H1 (cell line): ENCODE results near the gene COX5A. TPM values are rescaled to one million over a fixed set of nuclear protein-coding genes. Genes with fewer than 3 reads are reported as not detected.

Experiments used
- CTCF ChIA-PET: fragments of 300-600 bp; sonication (Branson Sonifier 250); formaldehyde crosslinking; loops from one replicate; lab custom pipeline; 2021; ENCODE audit not compliant: partially characterized antibody; lab: Charles Lee
- POLR2A ChIA-PET: fragments of 300-600 bp; sonication (Branson Sonifier 250); formaldehyde crosslinking; loops from one replicate; lab custom pipeline; 2021; ENCODE audit warnings: inconsistent platforms; ENCODE audit not compliant: partially characterized antibody; lab: Charles Lee
- DNase-seq, 2 experiments: peaks; one replicate each; pipeline versions ENCODE4 v3.0.0 to v3.0.0-alpha.2; 2010 to 2022; ENCODE audit warnings: low spot score in 2 of 2, low read depth in 1 of 2, mixed read lengths in 1 of 2
- FAIRE-seq: peaks from 2 replicates; lab custom pipeline; 2011; peaks lifted over from hg19 to GRCh38; lab: Jason Lieb, UNC
- H2AFZ ChIP-seq: 2 replicates; pipeline ENCODE4 v1.8.1; 2012; ENCODE audit warnings: low read length, inconsistent platforms
- H2AK5ac ChIP-seq: 2 replicates; pipeline ENCODE4 v1.6.1; 2013; ENCODE audit warnings: low read depth, low read length
- H2BK120ac ChIP-seq: replicated peaks from 2 replicates; pipeline ENCODE3; 2013; ENCODE audit warnings: low read depth, low read length, inconsistent platforms
- H2BK12ac ChIP-seq: 2 replicates; pipeline ENCODE4 v1.6.1; 2013; ENCODE audit warnings: low read depth, low read length
- H2BK15ac ChIP-seq: 2 replicates; pipeline ENCODE4 v1.6.1; 2013; ENCODE audit warnings: low read length
- H2BK20ac ChIP-seq: 2 replicates; pipeline ENCODE4 v1.6.1; 2013; ENCODE audit warnings: low read length
- H2BK5ac ChIP-seq: 2 replicates; pipeline ENCODE4 v1.6.1; 2013; ENCODE audit warnings: low read depth, low read length
- H3K14ac ChIP-seq: 2 replicates; pipeline ENCODE4 v1.6.1; 2013; ENCODE audit warnings: inconsistent platforms; ENCODE audit not compliant: insufficient read length
- H3K18ac ChIP-seq: 2 replicates; pipeline ENCODE4 v1.6.1; 2013; ENCODE audit warnings: low read length; ENCODE audit errors: extremely low read depth
- H3K23ac ChIP-seq: 2 replicates; pipeline ENCODE4 v1.6.1; 2013; ENCODE audit warnings: inconsistent platforms; ENCODE audit not compliant: insufficient read length
- H3K23me2 ChIP-seq: 2 replicates; pipeline ENCODE4 v1.6.1; 2013; ENCODE audit warnings: low read depth, low read length
- H3K27ac ChIP-seq: 2 replicates; pipeline ENCODE4 v1.6.1; 2011; ENCODE audit warnings: low read depth, low read length, inconsistent platforms
- H3K27me3 ChIP-seq, 4 experiments: replicated peaks in 1 of 4; 1 replicate in 1 of 4; 2 replicates in 3 of 4; pipeline versions ENCODE4 v1.6.1 to v1.8.1; 2011 to 2013; ENCODE audit warnings: low read length in 3 of 4, mild to moderate bottlenecking in 3 of 4, inconsistent platforms in 2 of 4, mixed read lengths in 2 of 4, moderate library complexity in 1 of 4; ENCODE audit not compliant: control insufficient read depth in 3 of 4, insufficient read depth in 3 of 4; ENCODE audit errors: extremely low read depth in 1 of 4
- H3K36me3 ChIP-seq, 4 experiments: 2 replicates each; pipeline versions ENCODE4 v1.6.1 to v1.8.1; 2011 to 2013; ENCODE audit warnings: mild to moderate bottlenecking in 4 of 4, low read length in 3 of 4, moderate library complexity in 2 of 4, control low read depth in 1 of 4, inconsistent platforms in 1 of 4; ENCODE audit not compliant: insufficient read depth in 4 of 4, control insufficient read depth in 2 of 4
- H3K4ac ChIP-seq: replicated peaks from 2 replicates; pipeline ENCODE3; 2013; ENCODE audit warnings: low read length, low read depth, mixed read lengths, inconsistent platforms; ENCODE audit not compliant: insufficient read length
- H3K4me1 ChIP-seq, 4 experiments: replicated peaks in 1 of 4; 1 replicate in 1 of 4; 2 replicates in 3 of 4; pipeline versions ENCODE4 v1.6.1 to v1.8.1; 2011 to 2013; ENCODE audit warnings: low read length in 3 of 4, inconsistent platforms in 2 of 4, mixed read lengths in 1 of 4; ENCODE audit not compliant: insufficient read depth in 4 of 4, control insufficient read depth in 3 of 4
- H3K4me2 ChIP-seq, 2 experiments: 2 replicates each; pipeline versions ENCODE4 v1.6.1 to v1.8.1; 2011 to 2013; ENCODE audit warnings: low read depth in 2 of 2, low read length in 2 of 2, control low read depth in 1 of 2, inconsistent platforms in 1 of 2, mild to moderate bottlenecking in 1 of 2; ENCODE audit not compliant: insufficient read depth in 1 of 2
- H3K4me3 ChIP-seq, 4 experiments: fragments of 200-600, 300-600 bp in 1 of 4; sonication (generic), shearing (Covaris generic), sonication (Bioruptor Twin) in 1 of 4; 2 replicates each; pipeline versions ENCODE4 v1.5.1 to v1.8.1; 2011 to 2016; ENCODE audit warnings: low read length in 4 of 4, low read depth in 3 of 4, control low read depth in 2 of 4, inconsistent platforms in 2 of 4, mild to moderate bottlenecking in 2 of 4, mixed read lengths in 1 of 4, moderate library complexity in 1 of 4; ENCODE audit not compliant: insufficient read depth in 2 of 4; ENCODE audit errors: extremely low read depth in 1 of 4
- H3K56ac ChIP-seq: replicated peaks from 2 replicates; pipeline ENCODE3; 2013; ENCODE audit warnings: low read depth, mild to moderate bottlenecking, mixed read lengths, low read length, inconsistent platforms; ENCODE audit not compliant: insufficient read length
- H3K79me1 ChIP-seq: 2 replicates; pipeline ENCODE4 v1.6.1; 2013; ENCODE audit warnings: low read depth, low read length, control low read depth
- H3K79me2 ChIP-seq, 2 experiments: 2 replicates each; pipeline versions ENCODE4 v1.6.1 to v1.8.1; 2012 to 2013; ENCODE audit warnings: low read length in 2 of 2, mild to moderate bottlenecking in 2 of 2, inconsistent platforms in 1 of 2; ENCODE audit not compliant: insufficient read depth in 2 of 2, control insufficient read depth in 1 of 2
- H3K9ac ChIP-seq, 4 experiments: replicated peaks in 1 of 4; 1 replicate in 1 of 4; 2 replicates in 3 of 4; pipeline versions ENCODE4 v1.6.1 to v1.8.1; 2011 to 2013; ENCODE audit warnings: low read depth in 3 of 4, low read length in 3 of 4, control low read depth in 2 of 4, mild to moderate bottlenecking in 2 of 4, moderate library complexity in 2 of 4, inconsistent platforms in 1 of 4; ENCODE audit errors: extremely low read depth in 1 of 4
- H3K9me3 ChIP-seq, 2 experiments: 2 replicates each; pipeline versions ENCODE4 v1.6.1 to v1.8.1; 2012 to 2013; ENCODE audit warnings: mild to moderate bottlenecking in 2 of 2, moderate library complexity in 2 of 2, control low read depth in 1 of 2, inconsistent platforms in 1 of 2, low read depth in 1 of 2, low read length in 1 of 2, mixed read lengths in 1 of 2; ENCODE audit not compliant: insufficient read depth in 2 of 2
- H4K20me1 ChIP-seq, 2 experiments: replicated peaks in 1 of 2; 2 replicates each; pipeline versions ENCODE3 to v1.8.1; 2011 to 2013; ENCODE audit warnings: inconsistent platforms in 2 of 2, low read length in 2 of 2, mild to moderate bottlenecking in 1 of 2; ENCODE audit not compliant: insufficient read depth in 2 of 2, control insufficient read depth in 1 of 2
- H4K5ac ChIP-seq: 2 replicates; pipeline ENCODE4 v1.6.1; 2013; ENCODE audit warnings: low read length, low read depth, mixed read lengths, inconsistent platforms; ENCODE audit not compliant: insufficient read length
- H4K8ac ChIP-seq: 2 replicates; pipeline ENCODE4 v1.8.0; 2013; ENCODE audit warnings: mild to moderate bottlenecking, moderate library complexity, low read length, inconsistent platforms; ENCODE audit not compliant: insufficient read depth; ENCODE audit errors: extremely low read depth
- H4K91ac ChIP-seq: replicated peaks from 2 replicates; pipeline ENCODE3; 2013; ENCODE audit warnings: low read length, mixed read lengths, inconsistent platforms; ENCODE audit not compliant: insufficient read length
- ASH2L ChIP-seq: fragments of 200-600, 300-600 bp; sonication (generic); IDR thresholded peaks from one replicate; pipeline ENCODE4 v1.7.1; 2017; ENCODE audit warnings: low read length
- CHD1 ChIP-seq: IDR thresholded peaks from 2 replicates; pipeline ENCODE4 v1.6.1; 2012; ENCODE audit warnings: low read depth, low read length, improper control_type of control experiment
- CREB1 ChIP-seq: IDR thresholded peaks from 2 replicates; pipeline ENCODE4 v1.6.1; 2012; ENCODE audit warnings: inconsistent platforms
- EGR1 ChIP-seq: IDR thresholded peaks from 2 replicates; pipeline ENCODE4 v1.6.1; 2011; ENCODE audit warnings: low read depth, low read length, borderline replicate concordance
- EZH2 ChIP-seq: fragments of 200-600 bp; sonication (generic); IDR thresholded peaks from 2 replicates; pipeline ENCODE4 v1.7.1; 2012; ENCODE audit warnings: low read depth, mild to moderate bottlenecking, moderate library complexity, low read length, inconsistent platforms; ENCODE audit not compliant: severe bottlenecking
- HDAC2 ChIP-seq, 2 experiments: fragments of 300-600 bp in 1 of 2; sonication (generic) in 1 of 2; IDR thresholded peaks; 2 replicates each; pipeline ENCODE4 v1.6.1; 2011 to 2012; ENCODE audit warnings: low read depth in 2 of 2, low read length in 2 of 2, mild to moderate bottlenecking in 2 of 2, moderate library complexity in 2 of 2, borderline replicate concordance in 1 of 2, inconsistent platforms in 1 of 2
- HDAC6 ChIP-seq: IDR thresholded peaks from one replicate; pipeline ENCODE4 v1.7.1; 2012; ENCODE audit warnings: low read depth, mild to moderate bottlenecking, inconsistent platforms, low read length, moderate library complexity
- KDM5A ChIP-seq: fragments of 200-600 bp; IDR thresholded peaks from 2 replicates; pipeline ENCODE4 v1.7.1; 2012; ENCODE audit warnings: mild to moderate bottlenecking, low read length, inconsistent platforms, mixed read lengths
- RBBP5 ChIP-seq: IDR thresholded peaks from 2 replicates; pipeline ENCODE4 v1.7.1; 2012; ENCODE audit warnings: low read depth, mild to moderate bottlenecking, inconsistent platforms, low read length, moderate library complexity, borderline replicate concordance
- RFX5 ChIP-seq: IDR thresholded peaks from 2 replicates; pipeline ENCODE4 v1.6.1; 2011; ENCODE audit warnings: low read depth, low read length, improper control_type of control experiment, borderline replicate concordance
- RXRA ChIP-seq: IDR thresholded peaks from 2 replicates; pipeline ENCODE4 v1.6.1; 2011; ENCODE audit warnings: low read depth, mild to moderate bottlenecking, low read length, moderate library complexity; ENCODE audit not compliant: insufficient read depth
- SAP30 ChIP-seq: fragments of 300-600 bp; sonication (generic); IDR thresholded peaks from 2 replicates; pipeline ENCODE4 v1.7.1; 2012; ENCODE audit warnings: low read length, moderate library complexity, mild to moderate bottlenecking, inconsistent platforms; ENCODE audit not compliant: insufficient read depth, insufficient replicate concordance
- SP4 ChIP-seq: IDR thresholded peaks from 2 replicates; pipeline ENCODE4 v1.6.1; 2012; ENCODE audit warnings: low read length, inconsistent platforms
- SUZ12 ChIP-seq: fragments of 200-600 bp; sonication (generic); IDR thresholded peaks from 2 replicates; pipeline ENCODE4 v1.6.1; 2012; ENCODE audit warnings: mild to moderate bottlenecking, inconsistent platforms, low read length, moderate library complexity, mixed read lengths
- TCF12 ChIP-seq: IDR thresholded peaks from 2 replicates; pipeline ENCODE4 v1.6.1; 2011; ENCODE audit warnings: low read depth, mild to moderate bottlenecking, low read length
- WGBS, 2 experiments: shearing (Covaris generic) in 1 of 2; methylation state at CpG; one replicate each; pipeline versions ENCODE4 v1.1.6 to v1.1.7; 2013 to 2015; ENCODE audit warnings: low lambda C conversion rate in 2 of 2, mixed read lengths in 2 of 2, inconsistent platforms in 1 of 2, low coverage in 1 of 2, missing lambda C conversion rate in 1 of 2; ENCODE audit not compliant: insufficient replicate concordance in 2 of 2, insufficient coverage in 1 of 2, insufficient read length in 1 of 2; ENCODE audit errors: extremely low coverage in 1 of 2, missing lambda C conversion rate in 1 of 2; 5-methylcytosine and 5-hydroxymethylcytosine counted together
- polyA plus RNA-seq, 7 experiments: library from polyadenylated mRNA; depleted of rRNA in 3 of 7; stranded (reverse) in 5 of 7; unstranded in 2 of 7; fragments of >200 nt in 5 of 7; fragments of 200-250 nt in 2 of 7; gene quantifications; 1 replicate in 5 of 7; 2 replicates in 1 of 7; 4 replicates in 1 of 7; pipeline versions ENCODE4 v1.2.1 to v1.2.3, GENCODE V29; 2011 to 2013; ENCODE audit warnings: missing spikeins in 2 of 7, mixed read lengths in 2 of 7
- total RNA-seq: library from RNA; stranded (reverse); fragmentation: NEBNext Ultra II Directional; extraction: Animal tissue kit (Norgen Biotek cat#: 25700); gene quantifications from 2 replicates; pipeline ENCODE4 v1.2.1, GENCODE V29; 2021

The COX5A gene
- total and polyA plus RNA-seq, 2 of the 8 experiments (the other 6 are each of a cell fraction or from before 2014, with no cell fraction given): 270 to 367 TPM

DNA sequence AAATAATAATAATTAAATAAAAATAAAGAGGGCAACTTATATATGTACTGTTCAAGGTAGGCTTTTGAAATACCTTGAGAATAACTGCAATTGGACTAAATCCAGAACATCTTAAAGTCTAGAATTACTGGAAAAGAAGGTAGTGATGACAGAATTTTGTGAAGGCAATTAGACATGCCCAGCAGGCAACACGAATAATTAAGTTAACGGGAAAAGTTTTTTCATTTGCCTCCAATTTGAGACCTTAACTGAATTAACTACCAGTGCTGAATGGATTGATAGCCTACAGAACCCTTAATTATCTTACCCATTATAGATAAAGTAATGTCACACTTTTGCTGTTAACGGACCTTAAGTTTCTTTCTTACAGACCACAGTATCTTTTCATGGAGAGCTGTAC, 13.3 kb downstream of the COX5A start:
- no peaks in the 10 kb centered on the region for H3K23me2 ChIP-seq
- H2AK5ac ChIP-seq: no peak overlapping the region
- H3K27me3 ChIP-seq: no peaks in the 10 kb centered on the region
- no peaks in the 10 kb centered on the region for H3K79me1 ChIP-seq
- no peak overlapping the region for H3K27ac ChIP-seq
- peaks cover 0 to 4% of the 10 kb centered on the region in 2 experiments for H4K20me1 ChIP-seq
- H4K8ac ChIP-seq: no peak overlapping the region
- H3K79me2 ChIP-seq: peaks cover 0 to 11% of the 10 kb centered on the region in 2 experiments; a peak in 2 of 4 replicates
- no peak overlapping the region for H2BK12ac ChIP-seq
- no peak overlapping the region for H3K23ac ChIP-seq
- H3K4me1 ChIP-seq: no peaks in the 10 kb centered on the region
- no peak overlapping the region for H3K4me3 ChIP-seq
- H2BK15ac ChIP-seq: no peak overlapping the region
- H3K56ac ChIP-seq: no peak overlapping the region
- 93% methylated on average over 3 of the region's 3 CpGs; no CpG with 5 or more reads in 1 of the 2 experiments for WGBS, 2 experiments
- no peak overlapping the region for H3K9ac ChIP-seq
- H4K91ac ChIP-seq: no peak overlapping the region
- H3K18ac ChIP-seq: no peak overlapping the region
- no peak overlapping the region for H4K5ac ChIP-seq
- POLR2A ChIA-PET: interaction anchor here (0.7 to 2.2 kb wide), 2 partner anchors 10 to 31 kb away, joined by 3 to 6 read pairs; no protein-coding TSS in a partner anchor
- no peak overlapping the region for H2BK5ac ChIP-seq
- FAIRE-seq (no peak), DNase-seq (no peak)
- H3K14ac ChIP-seq: no peak overlapping the region
- H2BK20ac ChIP-seq: no peak overlapping the region
- no peaks in the 10 kb centered on the region for H3K9me3 ChIP-seq
- peaks cover 16 to 68% (median 50%) of the 10 kb centered on the region in 4 experiments; a peak in 7 of 8 replicates for H3K36me3 ChIP-seq
- no peak overlapping the region for H3K4me2 ChIP-seq
- H3K4ac ChIP-seq: no peak overlapping the region
- no peak overlapping the region for H2AFZ ChIP-seq
- CTCF ChIA-PET: interaction anchor here (1.0 to 2.2 kb wide), 3 partner anchors 10 to 64 kb away, joined by 3 to 9 read pairs (median 7); no protein-coding TSS in a partner anchor
- no peak overlapping the region for H2BK120ac ChIP-seq
- TF ChIP-seq CREB1 (no peak), TCF12 (no peak), SUZ12 (no peak), ASH2L (no peak), RBBP5 (no peak), HDAC6 (no peak), HDAC2 (IDR thresholded peaks at IDR 0.05; ENCODE audit: borderline replicate concordance in 1 of 2, low read depth in 2 of 2, low read length in 2 of 2) (no peak), RFX5 (no peak), EGR1 (no peak), SAP30 (no peak), SP4 (no peak), RXRA (no peak), CHD1 (no peak), KDM5A (no peak), EZH2 (no peak)
